ENCODE data around the gene BCAR3. TPM values are rescaled to one million over a fixed set of nuclear protein-coding genes. Genes with fewer than 3 reads are reported as not detected.
"Not testable (repeated sequence)": the region's sequence is repeated elsewhere in the genome, so short reads cannot be mapped to it uniquely, and the experiment has no call there.

BCAR3 gene
- total RNA-seq, 1 donor from 2014 or later: 11.7 TPM

DNA sequence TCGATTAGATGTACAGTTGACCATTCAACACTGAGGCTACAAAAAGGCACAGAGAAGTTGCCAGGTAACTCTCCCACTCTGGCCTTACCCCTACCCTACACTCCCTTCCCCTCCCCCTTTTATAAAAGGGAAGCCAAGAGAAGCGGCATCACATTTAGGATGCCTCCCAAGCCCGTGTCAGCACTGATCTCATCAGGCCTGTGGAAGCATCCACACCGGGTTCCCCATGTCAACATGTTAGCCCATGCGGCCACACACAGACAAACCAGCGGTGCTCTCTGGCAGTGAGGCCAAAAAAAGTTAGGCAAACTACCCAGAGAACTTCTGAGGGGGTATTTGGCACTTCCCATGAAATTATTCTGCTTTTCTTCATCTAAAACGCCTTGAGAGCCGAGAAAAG is 29.9 kb downstream of the BCAR3 start:
- H3K9ac ChIP-seq: no peak overlapping the region
- Mint-ChIP-seq H3K27me3 (ENCODE audit: insufficient read depth, low read depth) (peaks cover 3% of the 10 kb centered on the region), H3K4me3 (no peak overlapping the region), H3K27ac (no peak overlapping the region), H3K4me1 (peaks cover 4% of the 10 kb centered on the region), H3K9me3 (peaks cover 5% of the 10 kb centered on the region), H3K36me3 (peaks cover 27% of the 10 kb centered on the region)
- no peaks in the 10 kb centered on the region for H3K9me3 ChIP-seq (ENCODE audit: low read depth)
- no peak overlapping the region for H3K4me2 ChIP-seq
- no peaks in the 10 kb centered on the region for H4K20me1 ChIP-seq (ENCODE audit: low read depth)
- DNase-seq (ENCODE audit: low spot score): no peak
- TF ChIP-seq EZH2 (IDR thresholded peaks at IDR 0.05): no peak
- TF ChIP-seq, protein P1, sequence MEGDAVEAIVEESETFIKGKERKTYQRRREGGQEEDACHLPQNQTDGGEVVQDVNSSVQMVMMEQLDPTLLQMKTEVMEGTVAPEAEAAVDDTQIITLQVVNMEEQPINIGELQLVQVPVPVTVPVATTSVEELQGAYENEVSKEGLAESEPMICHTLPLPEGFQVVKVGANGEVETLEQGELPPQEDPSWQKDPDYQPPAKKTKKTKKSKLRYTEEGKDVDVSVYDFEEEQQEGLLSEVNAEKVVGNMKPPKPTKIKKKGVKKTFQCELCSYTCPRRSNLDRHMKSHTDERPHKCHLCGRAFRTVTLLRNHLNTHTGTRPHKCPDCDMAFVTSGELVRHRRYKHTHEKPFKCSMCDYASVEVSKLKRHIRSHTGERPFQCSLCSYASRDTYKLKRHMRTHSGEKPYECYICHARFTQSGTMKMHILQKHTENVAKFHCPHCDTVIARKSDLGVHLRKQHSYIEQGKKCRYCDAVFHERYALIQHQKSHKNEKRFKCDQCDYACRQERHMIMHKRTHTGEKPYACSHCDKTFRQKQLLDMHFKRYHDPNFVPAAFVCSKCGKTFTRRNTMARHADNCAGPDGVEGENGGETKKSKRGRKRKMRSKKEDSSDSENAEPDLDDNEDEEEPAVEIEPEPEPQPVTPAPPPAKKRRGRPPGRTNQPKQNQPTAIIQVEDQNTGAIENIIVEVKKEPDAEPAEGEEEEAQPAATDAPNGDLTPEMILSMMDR (IDR thresholded peaks at IDR 0.05): no peak
- no peak overlapping the region for H2AFZ ChIP-seq (replicated peaks)
- H3K27ac ChIP-seq: no peak overlapping the region
- peaks cover 6% of the 10 kb centered on the region for H3K4me1 ChIP-seq
- H3K27me3 ChIP-seq: no peaks in the 10 kb centered on the region
- no peaks in the 10 kb centered on the region for H3K79me2 ChIP-seq (ENCODE audit: low read depth)
- no peak overlapping the region for H3K4me3 ChIP-seq
- no peaks in the 10 kb centered on the region for H3K36me3 ChIP-seq
- H3F3A ChIP-seq (ENCODE audit: low read depth): no peaks in the 10 kb centered on the region

DNA sequence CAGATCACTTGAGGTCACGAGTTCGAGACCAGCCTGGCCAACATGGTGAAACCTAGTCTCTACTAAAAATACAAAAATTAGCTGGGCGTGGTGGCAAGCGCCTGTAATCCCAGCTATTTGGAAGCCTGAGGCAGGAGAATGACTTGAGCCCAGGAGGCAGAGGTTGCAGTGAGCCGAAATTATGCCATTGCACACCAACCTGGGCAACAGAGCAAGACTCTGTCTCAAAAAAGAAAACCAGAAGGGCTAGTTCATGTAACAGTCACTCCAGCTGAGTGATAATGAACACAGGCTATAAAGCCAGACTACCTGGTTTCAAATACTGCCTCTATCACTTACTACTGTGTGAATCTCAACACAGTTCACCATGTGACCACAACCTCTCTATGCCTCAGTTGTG is 31.5 kb downstream of the BCAR3 start:
- H3K36me3 Mint-ChIP-seq: peaks cover 16% of the 10 kb centered on the region
- H3K4me3 Mint-ChIP-seq; H3K4me1 ChIP-seq; DNase-seq (ENCODE audit: low spot score); H3K4me3 ChIP-seq; H3K79me2 ChIP-seq (ENCODE audit: low read depth); H3F3A ChIP-seq (ENCODE audit: low read depth); H3K9me3 ChIP-seq (ENCODE audit: low read depth); H3K27me3 Mint-ChIP-seq (ENCODE audit: insufficient read depth, low read depth); H3K9me3 Mint-ChIP-seq; H2AFZ ChIP-seq (replicated peaks); H3K27me3 ChIP-seq; H3K27ac ChIP-seq; H4K20me1 ChIP-seq (ENCODE audit: low read depth); H3K36me3 ChIP-seq; H3K4me2 ChIP-seq; H3K9ac ChIP-seq; H3K4me1 Mint-ChIP-seq; H3K27ac Mint-ChIP-seq: not testable (repeated sequence)

DNA sequence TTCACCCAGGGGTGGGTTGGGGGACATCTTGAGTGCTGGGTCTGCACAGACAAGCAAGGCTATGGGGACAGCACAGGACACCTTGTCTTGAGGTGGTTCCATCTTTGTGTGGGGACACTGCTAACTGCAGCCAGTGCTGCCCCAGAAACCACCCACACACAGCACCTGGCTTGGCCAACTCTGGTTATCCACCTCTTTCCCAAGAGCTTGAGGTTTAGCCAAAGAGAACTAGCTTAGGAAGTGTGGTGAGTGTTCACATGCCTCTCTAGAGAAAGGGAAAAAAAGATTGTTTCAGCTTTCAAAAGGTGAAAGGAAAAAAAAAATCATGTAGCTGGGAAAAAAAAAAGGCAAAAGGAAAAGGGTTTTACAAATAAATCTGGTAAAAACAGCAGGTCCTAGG is 32.4 kb downstream of the BCAR3 start:
- Mint-ChIP-seq H3K36me3 (peaks cover 8% of the 10 kb centered on the region), H3K4me1 (peaks cover 12% of the 10 kb centered on the region), H3K4me3 (no peak overlapping the region), H3K27me3 (ENCODE audit: insufficient read depth, low read depth) (peaks cover 3% of the 10 kb centered on the region), H3K27ac (no peak overlapping the region), H3K9me3 (no peaks in the 10 kb centered on the region)
- Histone ChIP-seq H3K36me3 (no peaks in the 10 kb centered on the region), H3K4me2 (no peak overlapping the region), H3K27me3 (no peaks in the 10 kb centered on the region), H3F3A (ENCODE audit: low read depth) (no peaks in the 10 kb centered on the region), H3K27ac (no peak overlapping the region), H3K4me1 (peaks cover 9% of the 10 kb centered on the region), H3K9ac (no peak overlapping the region), H3K79me2 (ENCODE audit: low read depth) (no peaks in the 10 kb centered on the region), H3K4me3 (no peak overlapping the region), H4K20me1 (ENCODE audit: low read depth) (no peaks in the 10 kb centered on the region), H2AFZ (replicated peaks) (no peak overlapping the region), H3K9me3 (ENCODE audit: low read depth) (no peaks in the 10 kb centered on the region)
- no peak for DNase-seq (ENCODE audit: low spot score)
- TF ChIP-seq, protein P1 (IDR thresholded peaks at IDR 0.05): no peak
- TF ChIP-seq EZH2phosphoT487 (IDR thresholded peaks at IDR 0.05) (no peak), EZH2 (IDR thresholded peaks at IDR 0.05) (no peak)

DNA sequence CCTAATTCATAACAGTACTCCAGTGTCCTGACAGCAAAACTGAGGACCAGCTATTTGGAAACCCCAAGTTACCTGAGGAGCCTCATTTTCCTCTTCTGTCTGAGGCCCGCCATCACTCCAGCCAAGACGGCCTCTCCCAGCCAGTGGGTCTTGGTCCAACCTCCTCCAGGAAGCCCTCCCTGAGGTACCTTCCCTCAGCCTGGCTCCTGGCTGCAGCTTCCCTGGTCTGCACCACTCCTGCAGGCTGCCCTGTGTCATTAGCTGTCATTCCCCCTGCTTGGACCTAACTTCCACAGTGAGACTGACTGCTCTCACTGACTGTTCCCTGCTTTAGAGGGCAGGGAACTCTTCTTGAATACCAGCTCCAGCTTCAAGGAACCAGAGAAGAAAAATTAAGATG is 33.0 kb downstream of the BCAR3 start:
- Histone ChIP-seq H2AFZ (replicated peaks) (no peak overlapping the region), H3K79me2 (ENCODE audit: low read depth) (no peaks in the 10 kb centered on the region)
- H3K27ac Mint-ChIP-seq: no peak overlapping the region

More for the DNA sequence above, 33.0 kb downstream of the BCAR3 start:
- Mint-ChIP-seq H3K27me3 (ENCODE audit: insufficient read depth, low read depth) (peaks cover 2% of the 10 kb centered on the region), H3K36me3 (peaks cover 7% of the 10 kb centered on the region), H3K4me1 (peaks cover 16% of the 10 kb centered on the region), H3K9me3 (peaks cover under 1% of the 10 kb centered on the region), H3K4me3 (no peak overlapping the region)
- Histone ChIP-seq H3K36me3 (no peaks in the 10 kb centered on the region), H3K4me1 (peaks cover 10% of the 10 kb centered on the region), H3K9ac (no peak overlapping the region), H3K4me3 (no peak overlapping the region), H4K20me1 (ENCODE audit: low read depth) (no peaks in the 10 kb centered on the region), H3K27ac (no peak overlapping the region), H3K27me3 (no peaks in the 10 kb centered on the region), H3K4me2 (no peak overlapping the region), H3F3A (ENCODE audit: low read depth) (no peaks in the 10 kb centered on the region), H3K9me3 (ENCODE audit: low read depth) (no peaks in the 10 kb centered on the region)
- no peak for DNase-seq (ENCODE audit: low spot score)
- TF ChIP-seq, protein P1 (IDR thresholded peaks at IDR 0.05): no peak
- no peak for TF ChIP-seq EZH2 (IDR thresholded peaks at IDR 0.05)
- TF ChIP-seq EZH2phosphoT487 (IDR thresholded peaks at IDR 0.05): no peak
